A673 (cell line): ENCODE data around the gene ABHD11. TPM values are rescaled to one million over a fixed set of nuclear protein-coding genes. Genes with fewer than 3 reads are reported as not detected.

ENCODE experiments used
- BruUV-seq: library from RNA; stranded (reverse); fragments of 400-500 nt; replicated peaks from 2 replicates; lab custom pipeline; 2021; lab: Mats Ljungman, UMichigan
- CTCF ChIA-PET: fragments of 300-600 bp; sonication (Branson Sonifier 250); formaldehyde crosslinking; loops from one replicate; lab custom pipeline; 2022; ENCODE audit warnings: antibody characterized with exemption; lab: Charles Lee
- POLR2A ChIA-PET: fragments of 300-600 bp; sonication (Branson Sonifier 250); formaldehyde crosslinking; loops from one replicate; lab custom pipeline; 2022; ENCODE audit warnings: antibody characterized with exemption; ENCODE audit not compliant: low non-redundant PET; lab: Charles Lee
- DNase-seq: peaks from one replicate; pipeline ENCODE4 v3.0.0-alpha.2; 2015; ENCODE audit warnings: low spot score
- H3K27ac ChIP-seq: fragments of 200-600 bp; sonication (generic); 2 replicates; pipeline ENCODE4 v1.5.1; 2016; ENCODE audit warnings: mixed run types, low read depth, mild to moderate bottlenecking, mixed read lengths, antibody characterized with exemption, low read length; ENCODE audit not compliant: poor library complexity, severe bottlenecking
- H3K27me3 ChIP-seq: fragments of 200-600 bp; sonication (generic); replicated peaks from 2 replicates; pipeline ENCODE4 v1.6.1; 2017; ENCODE audit warnings: mixed run types, low read depth, mild to moderate bottlenecking, mixed read lengths, antibody characterized with exemption, low read length; ENCODE audit not compliant: insufficient read depth, poor library complexity
- H3K36me3 ChIP-seq: fragments of 200-600 bp; sonication (generic); 2 replicates; pipeline ENCODE4 v1.6.1; 2016; ENCODE audit warnings: mixed run types, mild to moderate bottlenecking, mixed read lengths, antibody characterized with exemption, low read length; ENCODE audit not compliant: insufficient read depth, poor library complexity, severe bottlenecking
- H3K4me1 ChIP-seq: fragments of 200-600 bp; sonication (generic); 2 replicates; pipeline ENCODE4 v1.6.1; 2017; ENCODE audit warnings: mixed run types, mild to moderate bottlenecking, mixed read lengths, antibody characterized with exemption, low read length; ENCODE audit not compliant: insufficient read depth, poor library complexity, severe bottlenecking
- H3K4me3 ChIP-seq: fragments of 200-600 bp; sonication (generic); 2 replicates; pipeline ENCODE4 v1.5.1; 2016; ENCODE audit warnings: low read depth, mixed run types, mild to moderate bottlenecking, mixed read lengths, low read length; ENCODE audit not compliant: poor library complexity, severe bottlenecking
- H3K9me3 ChIP-seq: fragments of 200-600 bp; sonication (generic); 2 replicates; pipeline ENCODE4 v1.6.1; 2016; ENCODE audit warnings: mixed run types, low read depth, mild to moderate bottlenecking, mixed read lengths, antibody characterized with exemption, low read length; ENCODE audit not compliant: poor library complexity, severe bottlenecking
- EZH2 ChIP-seq: fragments of 200-600 bp; sonication (generic); IDR thresholded peaks from 2 replicates; pipeline ENCODE4 v1.6.1; 2017; ENCODE audit warnings: borderline replicate concordance, low read depth, mild to moderate bottlenecking, mixed read lengths, antibody characterized with exemption, low read length; ENCODE audit not compliant: poor library complexity, severe bottlenecking
- intact Hi-C: fragments of 100-400 bp; cut with micrococcal nuclease; formaldehyde crosslinking; loops from one replicate; pipeline ENCODE4 v1.10.0; 2022; ENCODE audit not compliant: unreplicated experiment
- total RNA-seq: library from RNA; stranded (reverse); gene quantifications from 2 replicates; pipeline ENCODE4 v1.2.3, GENCODE V29; 2021
- TF ChIP-seq, protein P1 (sequence below): fragments of 300-800, 200-600 bp; sonication (generic); conservative IDR thresholded peaks from 2 replicates; pipeline ENCODE4 v1.5.1; 2017; ENCODE audit warnings: low read depth, mild to moderate bottlenecking, antibody characterized with exemption, low read length, moderate library complexity, mixed read lengths

Gene ABHD11
- total RNA-seq, 1 experiment from 2014 or later, result 22.9 TPM

DNA sequence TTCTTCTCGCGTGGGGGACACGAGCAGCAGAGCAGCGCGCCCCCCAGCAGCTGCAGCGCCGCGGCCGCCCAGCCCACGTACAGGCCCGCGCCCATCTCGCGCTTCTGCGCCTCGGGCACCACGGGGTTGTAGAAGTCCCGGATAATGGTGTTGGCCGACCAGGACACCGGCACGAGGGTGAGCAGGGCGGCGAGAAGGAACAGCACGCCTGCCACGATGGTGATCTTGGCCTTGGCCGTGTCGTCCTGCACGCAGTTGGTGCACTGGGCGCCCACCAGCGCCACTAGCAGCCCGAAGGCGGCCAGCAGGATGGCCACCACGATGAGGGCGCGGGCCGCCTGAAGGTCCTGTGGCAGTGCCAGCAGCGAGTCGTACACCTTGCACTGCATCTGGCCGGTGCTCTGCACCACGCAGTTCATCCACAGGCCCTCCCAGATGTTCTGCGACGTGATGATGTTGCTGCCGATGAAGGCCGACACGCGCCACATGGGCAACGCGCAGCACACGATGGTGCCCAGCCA, 30.9 kb upstream of the ABHD11 start:
- DNase-seq, result no peak
- ChIA-PET CTCF (no interaction called here), POLR2A (no interaction called here)
- H3K27me3 ChIP-seq, result peaks cover 25% of the 10 kb centered on the region
- H3K9me3 ChIP-seq, result no peaks in the 10 kb centered on the region
- H3K27ac ChIP-seq, result no peak overlapping the region
- BruUV-seq, result no TSS peak
- no peak overlapping the region for H3K4me3 ChIP-seq
- TF ChIP-seq EZH2, result no peak
- TF ChIP-seq, protein P1, sequence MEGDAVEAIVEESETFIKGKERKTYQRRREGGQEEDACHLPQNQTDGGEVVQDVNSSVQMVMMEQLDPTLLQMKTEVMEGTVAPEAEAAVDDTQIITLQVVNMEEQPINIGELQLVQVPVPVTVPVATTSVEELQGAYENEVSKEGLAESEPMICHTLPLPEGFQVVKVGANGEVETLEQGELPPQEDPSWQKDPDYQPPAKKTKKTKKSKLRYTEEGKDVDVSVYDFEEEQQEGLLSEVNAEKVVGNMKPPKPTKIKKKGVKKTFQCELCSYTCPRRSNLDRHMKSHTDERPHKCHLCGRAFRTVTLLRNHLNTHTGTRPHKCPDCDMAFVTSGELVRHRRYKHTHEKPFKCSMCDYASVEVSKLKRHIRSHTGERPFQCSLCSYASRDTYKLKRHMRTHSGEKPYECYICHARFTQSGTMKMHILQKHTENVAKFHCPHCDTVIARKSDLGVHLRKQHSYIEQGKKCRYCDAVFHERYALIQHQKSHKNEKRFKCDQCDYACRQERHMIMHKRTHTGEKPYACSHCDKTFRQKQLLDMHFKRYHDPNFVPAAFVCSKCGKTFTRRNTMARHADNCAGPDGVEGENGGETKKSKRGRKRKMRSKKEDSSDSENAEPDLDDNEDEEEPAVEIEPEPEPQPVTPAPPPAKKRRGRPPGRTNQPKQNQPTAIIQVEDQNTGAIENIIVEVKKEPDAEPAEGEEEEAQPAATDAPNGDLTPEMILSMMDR, result no peak
- no peaks in the 10 kb centered on the region for H3K4me1 ChIP-seq
- intact Hi-C loops, result no loop called here
- H3K36me3 ChIP-seq, result no peaks in the 10 kb centered on the region

DNA sequence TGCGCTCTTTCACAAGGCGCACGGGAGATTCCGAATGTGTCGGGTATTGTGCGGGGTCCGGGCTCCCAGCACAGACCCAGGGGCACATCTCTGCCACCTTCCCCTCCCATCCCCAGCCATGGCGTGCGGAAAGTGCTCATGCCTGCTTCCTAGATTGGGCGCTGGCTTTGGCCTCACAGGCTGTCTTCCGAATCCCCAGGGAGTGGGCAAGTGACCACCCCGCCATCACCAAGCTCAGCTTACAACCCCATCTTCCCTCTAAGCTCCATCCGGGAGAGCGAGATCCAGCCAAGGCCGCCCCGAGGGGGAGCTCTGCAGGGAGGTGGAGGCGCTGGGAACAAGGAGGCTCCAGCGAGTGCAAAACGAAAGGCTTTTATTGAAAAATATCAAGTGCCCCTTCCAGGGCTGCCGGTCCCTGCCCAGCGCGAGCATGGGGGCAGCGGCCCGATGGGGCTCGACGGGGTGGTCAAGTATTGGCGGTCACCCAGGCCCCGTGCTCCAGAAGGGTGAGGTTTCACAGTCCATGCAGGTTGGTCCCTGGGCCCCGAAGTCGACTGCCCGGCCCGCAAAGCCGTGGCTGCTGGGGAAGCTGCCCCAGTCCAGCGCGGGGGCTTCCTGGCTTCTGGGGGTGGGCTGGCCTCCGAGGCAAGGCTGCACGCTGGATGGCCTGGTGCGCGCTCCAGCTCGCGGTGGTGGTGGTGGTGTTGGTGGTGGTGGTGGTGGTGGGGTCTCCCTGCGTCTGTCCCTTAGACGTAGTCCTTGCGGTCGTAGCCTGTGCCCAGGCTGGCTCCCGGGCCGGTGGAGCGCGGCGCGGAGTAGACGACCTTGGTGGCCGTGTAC, 30.3 kb upstream of the ABHD11 start:
- TF ChIP-seq EZH2, result no peak
- H3K36me3 ChIP-seq, result no peaks in the 10 kb centered on the region
- POLR2A ChIA-PET, result no interaction called here

DNA sequence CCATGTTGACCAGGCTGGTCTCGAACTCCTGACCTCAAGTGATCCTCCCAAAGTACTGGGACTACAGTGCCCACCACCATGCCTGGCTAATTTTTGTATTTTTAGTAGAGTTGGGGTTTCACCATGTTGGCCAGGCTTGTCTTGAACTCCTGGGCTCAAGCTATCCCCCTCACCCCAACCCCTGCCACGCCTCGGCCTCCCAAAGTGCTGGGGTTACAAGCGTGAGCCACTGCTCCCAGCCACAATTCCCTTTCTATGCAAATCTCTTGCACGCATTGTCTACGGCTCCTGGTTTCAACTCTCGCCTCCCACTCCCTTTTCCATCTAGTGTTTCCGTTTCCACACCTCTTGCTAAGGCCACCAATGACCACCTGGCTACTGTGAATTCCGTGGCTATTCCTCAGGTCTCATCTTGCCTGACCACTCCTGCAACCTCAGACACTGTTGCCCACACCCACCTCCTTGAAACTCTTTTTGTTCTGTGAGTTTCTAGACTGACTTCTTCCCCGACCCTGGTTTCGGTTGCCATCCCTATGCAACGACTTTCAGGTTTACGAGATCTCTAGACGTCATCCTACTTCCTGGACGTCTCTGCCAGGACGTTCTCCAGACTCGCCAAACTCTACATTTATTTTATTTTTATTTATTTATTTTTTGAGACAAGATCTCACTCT, 28.1 kb upstream of the ABHD11 start:
- no TSS peak for BruUV-seq

More for the DNA sequence above, 30.3 kb upstream of the ABHD11 start:
- DNase-seq, result no peak
- BruUV-seq, result no TSS peak
- intact Hi-C loops, result no loop called here
- H3K9me3 ChIP-seq, result no peaks in the 10 kb centered on the region
- peaks cover 25% of the 10 kb centered on the region for H3K27me3 ChIP-seq
- H3K27ac ChIP-seq, result no peak overlapping the region
- CTCF ChIA-PET, result no interaction called here
- H3K4me1 ChIP-seq, result no peaks in the 10 kb centered on the region
- no peak overlapping the region for H3K4me3 ChIP-seq

More for the DNA sequence above, 28.1 kb upstream of the ABHD11 start:
- Histone ChIP-seq H3K27me3 (peaks cover 25% of the 10 kb centered on the region), H3K4me3 (no peak overlapping the region), H3K36me3 (no peaks in the 10 kb centered on the region), H3K9me3 (no peaks in the 10 kb centered on the region), H3K27ac (no peak overlapping the region), H3K4me1 (no peaks in the 10 kb centered on the region)
- CTCF ChIA-PET, result interaction anchor here (0.6 kb wide), 1 partner anchor 97 kb away, joined by 4 read pairs; no protein-coding TSS in a partner anchor
- no peak for DNase-seq
- intact Hi-C loops, result no loop called here
- POLR2A ChIA-PET, result no interaction called here
- TF ChIP-seq, protein P1, result no peak
- no peak for TF ChIP-seq EZH2
